GM12878 (cell line): ENCODE measurements around the gene C1orf21. TPM values are rescaled to one million over a fixed set of nuclear protein-coding genes. Genes with fewer than 3 reads are reported as not detected.

Experiments
- ATAC-seq: fragments of 200-7000 bp; cut with Tn5 transposase; 3 replicates; pipeline ENCODE4 v1.9.1; 2020; ENCODE audit warnings: mild to moderate bottlenecking, moderate library complexity
- BruUV-seq: library from RNA; stranded (reverse); fragments of 400-500 nt; replicated peaks from 2 replicates; lab custom pipeline; 2021; lab: Mats Ljungman, UMichigan
- CTCF ChIA-PET: fragments of 300-600 bp; sonication (Branson Sonifier 250); formaldehyde crosslinking; extraction: SDS; loops from one replicate; lab custom pipeline; 2021; ENCODE audit warnings: inconsistent platforms; lab: Yijun Ruan, JAX
- POLR2A ChIA-PET: fragments of 350-600 bp; formaldehyde crosslinking; extraction: SDS; loops from one replicate; lab custom pipeline; 2021; ENCODE audit warnings: inconsistent platforms; lab: Charles Lee
- RAD21 ChIA-PET: fragments of 300-600 bp; sonication (Branson Sonifier 250); formaldehyde crosslinking; loops from one replicate; lab custom pipeline; 2023; ENCODE audit warnings: antibody characterized with exemption; ENCODE audit not compliant: unreplicated experiment; lab: Charles Lee
- SMC1A ChIA-PET: fragments of 300-600 bp; sonication (Branson Sonifier 250); formaldehyde crosslinking; loops from one replicate; lab custom pipeline; 2023; ENCODE audit not compliant: unreplicated experiment, uncharacterized antibody; lab: Charles Lee
- DNase-seq: peaks from one replicate; pipeline ENCODE4 v3.0.0-alpha.2; 2011; ENCODE audit warnings: low read depth, low spot score
- FAIRE-seq: peaks from 3 replicates; lab custom pipeline; 2011; peaks lifted over from hg19 to GRCh38; lab: Jason Lieb, UNC
- H2AFZ ChIP-seq: 2 replicates; pipeline ENCODE4 v1.6.0; 2011; ENCODE audit warnings: low read depth, low read length, control low read depth; ENCODE audit not compliant: control insufficient read depth
- H3K27ac ChIP-seq: 2 replicates; pipeline ENCODE4 v1.5.1; 2011; ENCODE audit warnings: control low read depth; ENCODE audit not compliant: control insufficient read depth, insufficient read depth
- H3K27me3 ChIP-seq, 2 experiments: replicated peaks in 1 of 2; 2 replicates each; pipeline versions ENCODE4 v1.6.0 to v1.6.1; 2011; ENCODE audit warnings: low read length in 1 of 2; ENCODE audit not compliant: control insufficient read depth in 2 of 2, insufficient read depth in 2 of 2
- H3K36me3 ChIP-seq, 2 experiments: 2 replicates each; pipeline ENCODE4 v1.5.1; 2011; ENCODE audit warnings: low read length in 1 of 2; ENCODE audit not compliant: control insufficient read depth in 2 of 2, insufficient read depth in 2 of 2
- H3K4me1 ChIP-seq: 2 replicates; pipeline ENCODE4 v1.6.1; 2011; ENCODE audit warnings: mild to moderate bottlenecking, low read length, moderate library complexity, mixed read lengths; ENCODE audit not compliant: control insufficient read depth, insufficient read depth
- H3K4me2 ChIP-seq: 2 replicates; pipeline ENCODE4 v1.6.0; 2011; ENCODE audit warnings: control low read depth; ENCODE audit not compliant: control insufficient read depth, insufficient read depth
- H3K4me3 ChIP-seq: fragments of 200-600 bp; sonication (generic); 2 replicates; pipeline ENCODE4 v1.5.1; 2016
- H3K79me2 ChIP-seq: 2 replicates; pipeline ENCODE4 v1.6.0; 2011; ENCODE audit warnings: low read length; ENCODE audit not compliant: control insufficient read depth, insufficient read depth
- H3K9ac ChIP-seq: 2 replicates; pipeline ENCODE4 v1.8.0; 2011; ENCODE audit warnings: low read length, control low read depth, mixed read lengths; ENCODE audit not compliant: control insufficient read depth, insufficient read depth
- H3K9me3 ChIP-seq: replicated peaks from 3 replicates; pipeline ENCODE4 v1.5.1; 2011; ENCODE audit warnings: mild to moderate bottlenecking, low read length; ENCODE audit not compliant: control insufficient read depth, insufficient read depth
- H4K20me1 ChIP-seq: 2 replicates; pipeline ENCODE4 v1.6.0; 2011; ENCODE audit not compliant: control insufficient read depth, insufficient read depth
- EZH2 ChIP-seq: IDR thresholded peaks from 2 replicates; pipeline ENCODE4 v1.6.1; 2012; ENCODE audit warnings: low read depth, mild to moderate bottlenecking, control low read depth, inconsistent platforms, low read length, borderline replicate concordance; ENCODE audit not compliant: control insufficient read depth
- FOXM1 ChIP-seq: IDR thresholded peaks from 2 replicates; pipeline ENCODE4 v1.6.1; 2012; ENCODE audit warnings: low read depth, mild to moderate bottlenecking, inconsistent platforms, low read length, moderate library complexity
- GATAD2B ChIP-seq: fragments of 450-650 bp; conservative IDR thresholded peaks from 2 replicates; pipeline ENCODE4 v1.6.1; 2017; ENCODE audit warnings: low read depth, mild to moderate bottlenecking, moderate library complexity
- HDGF ChIP-seq: fragments of 450-650 bp; IDR thresholded peaks from 2 replicates; pipeline ENCODE4 v1.6.1; 2016; ENCODE audit warnings: antibody characterized with exemption
- KDM1A ChIP-seq: fragments of 200-600 bp; sonication (generic); IDR thresholded peaks from 2 replicates; pipeline ENCODE4 v1.6.1; 2016; ENCODE audit warnings: borderline replicate concordance
- MEF2B ChIP-seq: fragments of 450-650 bp; IDR thresholded peaks from 2 replicates; pipeline ENCODE4 v1.6.1; 2018; ENCODE audit warnings: mild to moderate bottlenecking, moderate library complexity; ENCODE audit not compliant: partially characterized antibody, poor library complexity, severe bottlenecking
- MTA2 ChIP-seq: fragments of 450-650 bp; IDR thresholded peaks from 2 replicates; pipeline ENCODE4 v1.6.1; 2016; ENCODE audit warnings: low read depth, mild to moderate bottlenecking, moderate library complexity
- MXI1 ChIP-seq: fragments of 150-350 bp; IDR thresholded peaks from 2 replicates; pipeline ENCODE4 v1.6.1; 2011; ENCODE audit warnings: low read depth, mild to moderate bottlenecking, inconsistent platforms, low read length, improper control_type of control experiment
- POLR2A ChIP-seq: IDR thresholded peaks from 2 replicates; pipeline ENCODE4 v1.6.1; 2011; ENCODE audit warnings: low read depth, mild to moderate bottlenecking, low read length
- POLR2AphosphoS2 ChIP-seq: IDR thresholded peaks from 2 replicates; pipeline ENCODE4 v1.6.1; 2011; ENCODE audit warnings: low read depth, mild to moderate bottlenecking, low read length, improper control_type of control experiment, moderate library complexity
- RFX5 ChIP-seq: IDR thresholded peaks from 2 replicates; pipeline ENCODE4 v1.6.1; 2011; ENCODE audit warnings: low read depth, low read length, improper control_type of control experiment
- SMARCA5 ChIP-seq: fragments of 450-650 bp; IDR thresholded peaks from 2 replicates; pipeline ENCODE4 v1.6.1; 2017; ENCODE audit warnings: mild to moderate bottlenecking
- TCF7 ChIP-seq: IDR thresholded peaks from 2 replicates; pipeline ENCODE4 v1.6.1; 2014; ENCODE audit warnings: antibody characterized with exemption, borderline replicate concordance
- ZNF24 ChIP-seq: fragments of 450-650 bp; IDR thresholded peaks from 2 replicates; pipeline ENCODE4 v1.6.1; 2017; ENCODE audit warnings: antibody characterized with exemption, mild to moderate bottlenecking
- ZNF274 ChIP-seq: IDR thresholded peaks from one replicate; pipeline ENCODE4 v1.8.0; 2011; ENCODE audit not compliant: insufficient read length, insufficient read depth
- ZNF592 ChIP-seq: fragments of 450-650 bp; IDR thresholded peaks from 2 replicates; pipeline ENCODE4 v1.6.1; 2017; ENCODE audit warnings: mild to moderate bottlenecking, moderate library complexity
- WGBS: methylation state at CpG from one replicate; pipeline ENCODE4 v1.1.6; 2016; ENCODE audit warnings: low lambda C conversion rate; ENCODE audit not compliant: insufficient replicate concordance, insufficient coverage; ENCODE audit errors: missing lambda C conversion rate; 5-methylcytosine and 5-hydroxymethylcytosine counted together
- in situ Hi-C: fragments of 300-500 bp; cut with MboI; formaldehyde crosslinking; loops from 9 replicates; pipeline ENCODE4 v1.14.3; 2018; ENCODE audit warnings: mixed read lengths
- intact Hi-C: fragments of 100-400 bp; cut with micrococcal nuclease; formaldehyde crosslinking; loops from one replicate; pipeline ENCODE4 v1.14.2; 2022; ENCODE audit not compliant: unreplicated experiment
- polyA plus RNA-seq, 11 experiments: library from polyadenylated mRNA; depleted of rRNA in 4 of 11; unstranded in 6 of 11; stranded (reverse) in 5 of 11; fragments of >200 nt; fragmentation: Nextera tagmentation in 4 of 11; fragmentation: Illumina TruSeq in 1 of 11; extraction: Ambion mirVana in 4 of 11; extraction: Trizol in 1 of 11; gene quantifications; 1 replicate in 1 of 11; 2 replicates in 10 of 11; pipeline versions ENCODE4 v1.2.1 to v1.2.3, GENCODE V29; 2011 to 2016; ENCODE audit warnings: inconsistent platforms in 2 of 11, missing spikeins in 2 of 11, low read depth in 1 of 11
- total RNA-seq, 4 experiments: library from RNA; depleted of rRNA in 3 of 4; stranded (reverse); fragments of >200 nt in 3 of 4; fragmentation: Illumina TruSeq in 1 of 4; extraction: Trizol in 1 of 4; gene quantifications; 2 replicates each; pipeline versions ENCODE4 v1.2.1 to v1.2.3, GENCODE V29; 2013 to 2021

The C1orf21 gene
- total and polyA plus RNA-seq, 10 of the 15 experiments (the other 5 are each of a cell fraction or from before 2014, with no cell fraction given) = 0.03 to 1.6 (median 0.17) TPM; not detected in 3

GRCh38 chr1:184376369-184376768 is 10.5 kb upstream of the C1orf21 start:
- H3K9me3 ChIP-seq = no peaks in the 10 kb centered on the region
- no peak overlapping the region for H3K4me3 ChIP-seq
- ChIA-PET SMC1A (no interaction called here), CTCF (interaction anchor here (0.7 kb wide), 1 partner anchor 10 kb away, joined by 3 read pairs; the partner anchor contains the start of gene C1orf21), RAD21 (no interaction called here), POLR2A (interaction anchor here (0.5 kb wide), 1 partner anchor 382 kb away, joined by 4 read pairs; no protein-coding TSS in a partner anchor)
- WGBS = 43% methylated on average over 5 of the region's 5 CpGs
- peaks cover 0 to 2% of the 10 kb centered on the region in 2 experiments; a peak in 3 of 4 replicates for H3K27me3 ChIP-seq
- ATAC-seq = no peak
- no TSS peak for BruUV-seq
- FAIRE-seq = no peak
- no peak overlapping the region for H2AFZ ChIP-seq
- DNase-seq = no peak
- H3K27ac ChIP-seq = no peak overlapping the region
- no peaks in the 10 kb centered on the region for H3K36me3 ChIP-seq
- in situ Hi-C loops = no loop called here
- H3K79me2 ChIP-seq = no peaks in the 10 kb centered on the region
- TF ChIP-seq ZNF592 (no peak), HDGF (no peak), ZNF274 (no peak), RFX5 (no peak), EZH2 (no peak), GATAD2B (no peak), KDM1A (no peak), MTA2 (no peak), MXI1 (no peak), SMARCA5 (no peak), POLR2AphosphoS2 (no peak), FOXM1 (no peak), MEF2B (no peak), TCF7 (no peak), ZNF24 (no peak), POLR2A (no peak)
- H3K4me1 ChIP-seq = no peaks in the 10 kb centered on the region
- H3K4me2 ChIP-seq = no peak overlapping the region
- no peaks in the 10 kb centered on the region for H4K20me1 ChIP-seq
- intact Hi-C loops = no loop called here
- no peak overlapping the region for H3K9ac ChIP-seq
